ENCODE results near the gene CAMKK1. TPM values are rescaled to one million over a fixed set of nuclear protein-coding genes. Genes with fewer than 3 reads are reported as not detected.

Gene CAMKK1
- total and polyA plus RNA-seq, 2 of the 4 experiments (the other 2 are of a cell fraction), result 4.1 to 8.2 TPM

DNA sequence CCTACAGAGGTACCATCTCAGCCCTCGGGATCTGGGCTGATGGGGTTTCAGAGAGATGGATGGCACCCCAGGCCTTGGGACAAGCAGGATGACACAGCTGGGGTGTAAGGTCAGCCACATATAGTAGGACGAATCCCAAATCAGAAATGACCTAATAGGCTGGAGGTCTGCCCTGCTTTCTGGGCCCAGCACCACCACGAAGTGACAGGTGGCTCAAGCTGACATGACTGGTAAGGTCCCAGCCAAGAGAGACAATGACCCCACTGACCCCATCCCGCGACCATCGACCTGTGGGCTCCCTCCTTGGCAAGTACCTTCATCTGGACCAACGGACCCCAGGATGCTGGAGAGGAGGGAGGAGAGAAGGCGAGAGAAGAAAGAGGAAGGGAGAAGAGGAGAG, 15.6 kb downstream of the CAMKK1 start:
- no TSS peak for BruUV-seq (replicated peaks)
- no peak for ATAC-seq (ENCODE audit: low read depth)
- Histone ChIP-seq H3K56ac (ENCODE audit: extremely low read depth, insufficient read depth, low read length) (no peak overlapping the region), H3K4ac (ENCODE audit: low read depth, low read length) (no peak overlapping the region), H2AK5ac (ENCODE audit: low read depth, low read length) (no peak overlapping the region), H4K91ac (ENCODE audit: insufficient read depth, low read depth, low read length) (no peak overlapping the region), H3K36me3 (ENCODE audit: control insufficient read depth, insufficient read depth, low read length) (peaks cover 21% of the 10 kb centered on the region), H3K4me2 (ENCODE audit: low read depth, low read length) (no peak overlapping the region), H3K18ac (ENCODE audit: low read depth, low read length) (no peak overlapping the region), H4K8ac (ENCODE audit: low read depth in 2 of 2, low read length in 2 of 2) (no peak overlapping the region), H3K9me3 (ENCODE audit: control insufficient read depth, insufficient read depth, low read length) (no peaks in the 10 kb centered on the region), H2BK5ac (ENCODE audit: low read depth, low read length, poor library complexity, severe bottlenecking) (no peak overlapping the region), H4K5ac (ENCODE audit: low read depth, low read length) (no peak overlapping the region), H3K23ac (ENCODE audit: low read depth, low read length) (no peak overlapping the region), H3K14ac (replicated peaks; ENCODE audit: low read depth, low read length) (no peak overlapping the region), H3K9me1 (ENCODE audit: insufficient read depth, low read length) (0 out of 2 replicates have a peak, but pooled peaks cover 4% of the 10 kb centered on the region), H2BK20ac (ENCODE audit: low read depth, low read length) (no peak overlapping the region), H3K27me3 (ENCODE audit: control insufficient read depth, insufficient read depth, low read length) (no peaks in the 10 kb centered on the region), H3K4me3 (ENCODE audit: insufficient read depth, low read depth, low read length) (no peak overlapping the region), H2AK9ac (replicated peaks; ENCODE audit: low read depth, low read length, poor library complexity) (no peak overlapping the region), H3K27ac (ENCODE audit: insufficient read depth, low read length) (no peak overlapping the region), H2BK15ac (ENCODE audit: low read depth, low read length) (no peak overlapping the region), H4K20me1 (ENCODE audit: insufficient read depth, low read length) (no peaks in the 10 kb centered on the region), H3K9ac (ENCODE audit: low read depth, low read length) (no peak overlapping the region), H3K4me1 (ENCODE audit: control insufficient read depth, insufficient read depth, low read length) (peaks cover 5% of the 10 kb centered on the region; the same call in 1 of the 2 replicates), H2AFZ (replicated peaks; ENCODE audit: low read length, poor library complexity) (no peak overlapping the region), H3K79me1 (ENCODE audit: low read depth in 1 of 2, low read length in 2 of 2) (no peaks in the 10 kb centered on the region), H2BK120ac (ENCODE audit: low read depth, low read length) (no peak overlapping the region)
- dilution Hi-C loops (cut with HindIII; ENCODE audit: low sequenced_read_pairs, unreplicated experiment), result no loop called here
- DNase-seq, result no peak
- TF ChIP-seq CEBPB (IDR thresholded peaks at IDR 0.05; ENCODE audit: low read depth, low read length), result no peak
- TF ChIP-seq CHD1 (IDR thresholded peaks at IDR 0.05; ENCODE audit: low read depth, low read length), result no peak
- TF ChIP-seq, protein P1, sequence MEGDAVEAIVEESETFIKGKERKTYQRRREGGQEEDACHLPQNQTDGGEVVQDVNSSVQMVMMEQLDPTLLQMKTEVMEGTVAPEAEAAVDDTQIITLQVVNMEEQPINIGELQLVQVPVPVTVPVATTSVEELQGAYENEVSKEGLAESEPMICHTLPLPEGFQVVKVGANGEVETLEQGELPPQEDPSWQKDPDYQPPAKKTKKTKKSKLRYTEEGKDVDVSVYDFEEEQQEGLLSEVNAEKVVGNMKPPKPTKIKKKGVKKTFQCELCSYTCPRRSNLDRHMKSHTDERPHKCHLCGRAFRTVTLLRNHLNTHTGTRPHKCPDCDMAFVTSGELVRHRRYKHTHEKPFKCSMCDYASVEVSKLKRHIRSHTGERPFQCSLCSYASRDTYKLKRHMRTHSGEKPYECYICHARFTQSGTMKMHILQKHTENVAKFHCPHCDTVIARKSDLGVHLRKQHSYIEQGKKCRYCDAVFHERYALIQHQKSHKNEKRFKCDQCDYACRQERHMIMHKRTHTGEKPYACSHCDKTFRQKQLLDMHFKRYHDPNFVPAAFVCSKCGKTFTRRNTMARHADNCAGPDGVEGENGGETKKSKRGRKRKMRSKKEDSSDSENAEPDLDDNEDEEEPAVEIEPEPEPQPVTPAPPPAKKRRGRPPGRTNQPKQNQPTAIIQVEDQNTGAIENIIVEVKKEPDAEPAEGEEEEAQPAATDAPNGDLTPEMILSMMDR (conservative IDR thresholded peaks at IDR 0.05; ENCODE audit: low read depth, low read length), result no peak
- TF ChIP-seq MAZ (IDR thresholded peaks at IDR 0.05; ENCODE audit: borderline replicate concordance, low read depth, low read length), result no peak
- no peak for TF ChIP-seq POLR2A (IDR thresholded peaks at IDR 0.05; ENCODE audit: low read depth, low read length)
- no peak for TF ChIP-seq RFX5 (IDR thresholded peaks at IDR 0.05; ENCODE audit: low read depth, low read length)
- TF ChIP-seq NFE2L2 (IDR thresholded peaks at IDR 0.05; ENCODE audit: low read depth, low read length), result no peak
- TF ChIP-seq ELK1 (IDR thresholded peaks at IDR 0.05; ENCODE audit: borderline replicate concordance, low read depth, low read length), result no peak
- TF ChIP-seq FOS (IDR thresholded peaks at IDR 0.05; ENCODE audit: low read depth, low read length), result no peak
- no peak for TF ChIP-seq BHLHE40 (IDR thresholded peaks at IDR 0.05; ENCODE audit: low read depth, low read length)
- TF ChIP-seq SMC3 (IDR thresholded peaks at IDR 0.05; ENCODE audit: low read depth, low read length), result no peak
- no peak for TF ChIP-seq USF2 (IDR thresholded peaks at IDR 0.05; ENCODE audit: low read depth, low read length)
- no peak for TF ChIP-seq MXI1 (IDR thresholded peaks at IDR 0.05; ENCODE audit: borderline replicate concordance, low read depth, low read length)
- TF ChIP-seq RAD21 (IDR thresholded peaks at IDR 0.05; ENCODE audit: low read length), result no peak
- no peak for TF ChIP-seq MAFK (IDR thresholded peaks at IDR 0.05; ENCODE audit: low read depth, low read length)
- no peak for TF ChIP-seq RCOR1 (IDR thresholded peaks at IDR 0.05; ENCODE audit: insufficient replicate concordance, low read length)
- intact Hi-C loops (cut with micrococcal nuclease), result no loop called here
- POLR2A ChIA-PET (ENCODE audit: unreplicated experiment), result no interaction called here
- WGBS, 2 experiments (ENCODE audit: extremely low coverage in 2 of 2, insufficient read length in 1 of 2), result 80% methylated on average over 1 of the region's 8 CpGs; no CpG with 5 or more reads in 1 of the 2 experiments
- CTCF ChIA-PET, result interaction anchor here (1.0 to 1.3 kb wide), 3 partner anchors 14 to 37 kb away, joined by 3 to 4 read pairs (median 3); no protein-coding TSS in a partner anchor
- in situ Hi-C loops (cut with MboI; ENCODE audit: low sequenced_read_pairs), result no loop called here
